CD4-positive, alpha-beta T cell (primary cell): Measurements from ENCODE around the gene NTN1. TPM values are rescaled to one million over a fixed set of nuclear protein-coding genes. Genes with fewer than 3 reads are reported as not detected.

Source experiments
- ATAC-seq: fragments of 200-7000 bp; cut with Tn5 transposase; one replicate; pipeline ENCODE4 v1.10.0; 2022; ENCODE audit warnings: mild to moderate bottlenecking; ENCODE audit not compliant: poor library complexity
- CTCF ChIA-PET: fragments of 350-600 bp; sonication (Branson Sonifier 250); formaldehyde crosslinking; loops from one replicate; lab custom pipeline; 2021; ENCODE audit warnings: antibody characterized with exemption, inconsistent platforms; lab: Charles Lee
- POLR2A ChIA-PET: fragments of 350-600 bp; sonication (Branson Sonifier 250); formaldehyde crosslinking; loops from one replicate; lab custom pipeline; 2021; ENCODE audit warnings: antibody characterized with exemption, inconsistent platforms; lab: Charles Lee
- DNase-seq, 14 experiments: peaks; one replicate each; pipeline ENCODE4 v3.0.0-alpha.2; 2013 to 2020; ENCODE audit warnings: mixed read lengths in 2 of 14
- H3K27ac ChIP-seq, 2 donors: one replicate each; pipeline versions ENCODE4 v1.5.1 to v1.7.0; 2013; ENCODE audit warnings: low read length in 2 of 2, low read depth in 1 of 2, mild to moderate bottlenecking in 1 of 2
- H3K27me3 ChIP-seq, 2 experiments: 1 replicate in 1 of 2; 2 replicates in 1 of 2; pipeline versions ENCODE4 v1.6.1 to v1.7.0; 2013; ENCODE audit warnings: low read length in 2 of 2, control low read depth in 1 of 2, mild to moderate bottlenecking in 1 of 2, moderate library complexity in 1 of 2; ENCODE audit not compliant: insufficient read depth in 2 of 2, control insufficient read depth in 1 of 2
- H3K36me3 ChIP-seq: one replicate; pipeline ENCODE4 v1.6.1; 2013; ENCODE audit warnings: low read length, control low read depth; ENCODE audit not compliant: insufficient read depth
- H3K4me1 ChIP-seq: one replicate; pipeline ENCODE4 v1.6.1; 2013; ENCODE audit warnings: low read length, control low read depth; ENCODE audit not compliant: insufficient read depth
- H3K4me3 ChIP-seq: one replicate; pipeline ENCODE4 v1.5.1; 2013; ENCODE audit warnings: mild to moderate bottlenecking, low read length, moderate library complexity
- H3K9me3 ChIP-seq, 2 experiments: 1 replicate in 1 of 2; 2 replicates in 1 of 2; pipeline versions ENCODE4 v1.6.1 to v1.7.0; 2013; ENCODE audit warnings: low read length in 2 of 2, mild to moderate bottlenecking in 2 of 2, control low read depth in 1 of 2, moderate library complexity in 1 of 2; ENCODE audit not compliant: control insufficient read depth in 1 of 2, insufficient read depth in 1 of 2
- H3K27ac Mint-ChIP-seq: one replicate; pipeline ENCODE4 v1.8.0; 2020; ENCODE audit warnings: mixed read lengths
- H3K27me3 Mint-ChIP-seq: one replicate; pipeline ENCODE4 v1.8.0; 2021; ENCODE audit warnings: mixed read lengths
- H3K36me3 Mint-ChIP-seq: one replicate; pipeline ENCODE4 v1.8.0; 2021; ENCODE audit warnings: low read depth, mixed read lengths
- H3K4me1 Mint-ChIP-seq: one replicate; pipeline ENCODE4 v1.8.0; 2021; ENCODE audit warnings: low read depth, mixed read lengths
- H3K4me3 Mint-ChIP-seq: one replicate; pipeline ENCODE4 v1.8.0; 2020; ENCODE audit warnings: mild to moderate bottlenecking, mixed read lengths
- H3K9me3 Mint-ChIP-seq: one replicate; pipeline ENCODE4 v1.8.0; 2020; ENCODE audit warnings: mixed read lengths
- intact Hi-C, 2 experiments: fragments of 100-400 bp; cut with DNase I in 1 of 2; cut with micrococcal nuclease in 1 of 2; formaldehyde crosslinking; loops; one replicate each; pipeline versions ENCODE4 v1.15.1 to v1.9.0; 2023 to 2025; cut with DNase I, micrococcal nuclease
- total RNA-seq, 174 experiments: library from RNA in 2 of 174; stranded (reverse) in 2 of 174; gene quantifications; one replicate each; pipeline ENCODE4 v1.2.3 and lab custom pipeline; 2021 to 2026
- TF ChIP-seq, protein P1 (sequence below): fragments of 200-600 bp; IDR thresholded peaks from one replicate; pipeline ENCODE4 v1.8.0; 2022; ENCODE audit warnings: antibody characterized with exemption, mild to moderate bottlenecking

The NTN1 gene
- total RNA-seq, 2 experiments from 2014 or later: 0.08 to 0.14 TPM

DNA sequence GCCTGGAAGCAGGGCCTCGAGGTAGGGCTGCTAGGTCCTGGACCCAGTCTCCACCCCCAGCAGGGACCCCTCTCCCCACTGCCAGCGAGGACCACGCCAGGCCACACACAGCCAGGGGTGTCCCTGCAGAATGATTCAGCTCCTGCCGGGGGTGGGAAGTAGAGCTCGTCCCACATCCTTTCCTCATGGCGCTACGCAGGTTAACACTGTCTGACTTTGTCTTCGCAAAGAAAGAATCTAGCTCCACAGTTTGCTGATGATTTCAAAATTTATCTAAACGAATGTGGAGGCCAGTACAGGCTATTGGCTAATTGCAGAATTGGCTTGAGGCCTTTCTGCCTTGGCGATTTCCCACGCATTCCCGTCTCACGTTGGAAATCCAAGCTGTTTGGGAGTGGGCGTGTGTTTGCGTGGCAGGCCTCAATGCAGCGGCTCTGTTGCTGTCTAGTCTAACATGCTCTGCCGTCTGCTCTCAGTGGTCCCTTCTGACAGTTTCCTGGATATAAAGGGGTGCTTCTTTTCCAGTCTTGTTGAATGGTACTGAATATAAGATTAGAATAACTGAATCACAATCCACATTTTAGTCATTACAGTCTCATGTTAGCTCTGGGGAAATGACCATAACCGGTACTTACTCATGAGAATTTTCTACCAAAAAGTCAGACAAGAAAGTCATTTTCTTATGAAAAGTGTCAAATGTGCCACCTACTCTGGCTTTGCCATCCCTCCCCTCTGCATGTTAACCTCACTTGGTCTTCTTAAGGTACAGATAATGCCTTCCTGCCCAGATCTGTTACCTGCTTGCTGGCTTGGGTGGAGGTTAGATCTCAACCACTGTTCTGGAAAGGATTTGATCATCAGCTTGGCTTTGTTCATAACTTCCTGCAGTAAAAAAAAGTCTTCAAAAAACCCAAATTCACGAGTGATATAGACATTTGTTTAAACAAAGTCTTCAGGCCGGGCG is 252.4 kb downstream of the NTN1 start:
- Mint-ChIP-seq H3K9me3 (no peaks in the 10 kb centered on the region), H3K4me3 (peak overlapping the region; percentile 18), H3K27ac (peak overlapping the region; percentile 78), H3K27me3 (no peaks in the 10 kb centered on the region), H3K4me1 (peaks cover 29% of the 10 kb centered on the region), H3K36me3 (no peaks in the 10 kb centered on the region)
- TF ChIP-seq, protein P1, sequence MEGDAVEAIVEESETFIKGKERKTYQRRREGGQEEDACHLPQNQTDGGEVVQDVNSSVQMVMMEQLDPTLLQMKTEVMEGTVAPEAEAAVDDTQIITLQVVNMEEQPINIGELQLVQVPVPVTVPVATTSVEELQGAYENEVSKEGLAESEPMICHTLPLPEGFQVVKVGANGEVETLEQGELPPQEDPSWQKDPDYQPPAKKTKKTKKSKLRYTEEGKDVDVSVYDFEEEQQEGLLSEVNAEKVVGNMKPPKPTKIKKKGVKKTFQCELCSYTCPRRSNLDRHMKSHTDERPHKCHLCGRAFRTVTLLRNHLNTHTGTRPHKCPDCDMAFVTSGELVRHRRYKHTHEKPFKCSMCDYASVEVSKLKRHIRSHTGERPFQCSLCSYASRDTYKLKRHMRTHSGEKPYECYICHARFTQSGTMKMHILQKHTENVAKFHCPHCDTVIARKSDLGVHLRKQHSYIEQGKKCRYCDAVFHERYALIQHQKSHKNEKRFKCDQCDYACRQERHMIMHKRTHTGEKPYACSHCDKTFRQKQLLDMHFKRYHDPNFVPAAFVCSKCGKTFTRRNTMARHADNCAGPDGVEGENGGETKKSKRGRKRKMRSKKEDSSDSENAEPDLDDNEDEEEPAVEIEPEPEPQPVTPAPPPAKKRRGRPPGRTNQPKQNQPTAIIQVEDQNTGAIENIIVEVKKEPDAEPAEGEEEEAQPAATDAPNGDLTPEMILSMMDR: no peak
- ATAC-seq (peak; percentile 60), DNase-seq (no peak)
- H3K4me1 ChIP-seq: no peaks in the 10 kb centered on the region
- ChIA-PET POLR2A (interaction anchor here (0.5 kb wide), 1 partner anchor 18 kb away, joined by 3 read pairs; no protein-coding TSS in a partner anchor), CTCF (no interaction called here)
- H3K9me3 ChIP-seq: no peaks in the 10 kb centered on the region
- H3K4me3 ChIP-seq: no peak overlapping the region
- H3K36me3 ChIP-seq: no peaks in the 10 kb centered on the region
- intact Hi-C loops: no loop called here
- no peak overlapping the region for H3K27ac ChIP-seq
- no peaks in the 10 kb centered on the region for H3K27me3 ChIP-seq

DNA sequence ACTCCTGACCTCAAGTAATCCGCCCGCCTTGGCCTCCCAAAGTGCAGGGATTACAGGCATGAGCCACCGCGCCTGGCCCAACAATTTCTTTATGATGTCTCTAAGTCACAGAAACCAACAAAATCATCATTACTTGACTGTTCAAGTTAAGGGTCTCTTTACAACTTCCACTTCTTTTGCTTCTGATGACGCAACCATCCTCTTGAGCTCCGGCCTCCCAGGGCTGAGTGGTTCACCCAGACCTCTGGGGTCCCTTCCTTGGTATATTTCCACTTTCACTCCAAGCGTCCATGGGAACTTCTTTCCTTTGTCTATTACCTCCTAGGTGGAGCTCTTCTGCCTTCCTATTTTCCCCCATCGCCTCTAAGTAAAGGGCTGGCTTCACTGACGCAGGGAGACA is 253.7 kb downstream of the NTN1 start:
- intact Hi-C loops: no loop called here

DNA sequence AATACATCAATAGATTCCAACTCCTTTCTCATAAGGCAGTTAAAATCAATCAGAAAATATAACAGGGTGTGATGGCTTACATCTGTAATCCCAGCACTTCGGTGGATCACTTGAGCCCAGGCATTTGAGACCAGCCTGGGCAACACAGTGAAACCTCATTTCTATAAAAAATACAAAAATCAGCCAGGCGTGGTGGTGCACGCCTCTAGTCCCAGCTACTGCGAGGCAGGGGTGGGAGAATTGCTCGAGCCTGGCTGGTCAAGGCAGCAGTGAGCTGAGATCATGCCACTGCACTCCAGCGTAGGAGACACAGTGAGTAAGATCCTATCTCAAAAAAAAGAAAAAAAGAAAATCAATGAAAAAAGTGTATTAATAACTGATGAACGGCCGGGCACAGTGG is 258.6 kb downstream of the NTN1 start:
- H3K4me3 Mint-ChIP-seq: no peak overlapping the region
- ChIA-PET POLR2A (no interaction called here), CTCF (no interaction called here)
- H3K27me3 Mint-ChIP-seq: no peaks in the 10 kb centered on the region
- H3K27ac Mint-ChIP-seq: no peak overlapping the region
- Histone ChIP-seq H3K27me3 (no peaks in the 10 kb centered on the region), H3K27ac (no peak overlapping the region), H3K9me3 (no peaks in the 10 kb centered on the region), H3K36me3 (no peaks in the 10 kb centered on the region), H3K4me3 (no peak overlapping the region), H3K4me1 (no peaks in the 10 kb centered on the region)
- H3K9me3 Mint-ChIP-seq: no peaks in the 10 kb centered on the region
- intact Hi-C loops: no loop called here
- no peaks in the 10 kb centered on the region for H3K36me3 Mint-ChIP-seq
- H3K4me1 Mint-ChIP-seq: peaks cover 6% of the 10 kb centered on the region
- ATAC-seq (no peak), DNase-seq (no peak)
- TF ChIP-seq, protein P1: no peak

More for the DNA sequence above, 253.7 kb downstream of the NTN1 start:
- peak overlapping the region; percentile 4 for H3K27ac Mint-ChIP-seq
- CTCF ChIA-PET: no interaction called here
- ATAC-seq (no peak), DNase-seq (no peak)
- H3K27me3 ChIP-seq: no peaks in the 10 kb centered on the region
- no peaks in the 10 kb centered on the region for H3K36me3 Mint-ChIP-seq
- no peak overlapping the region for H3K4me3 Mint-ChIP-seq
- H3K9me3 Mint-ChIP-seq: no peaks in the 10 kb centered on the region
- H3K4me3 ChIP-seq: no peak overlapping the region
- H3K4me1 ChIP-seq: no peaks in the 10 kb centered on the region
- H3K27me3 Mint-ChIP-seq: no peaks in the 10 kb centered on the region
- H3K9me3 ChIP-seq: no peaks in the 10 kb centered on the region
- H3K36me3 ChIP-seq: no peaks in the 10 kb centered on the region
- H3K27ac ChIP-seq: no peak overlapping the region
- TF ChIP-seq, protein P1: no peak
- H3K4me1 Mint-ChIP-seq: peaks cover 29% of the 10 kb centered on the region
- POLR2A ChIA-PET: no interaction called here
